IMR-90 (cell line): ENCODE measurements around the gene A3GALT2. TPM values are rescaled to one million over a fixed set of nuclear protein-coding genes. Genes with fewer than 3 reads are reported as not detected.

Experiments
- ATAC-seq: fragments of 200-7000 bp; cut with Tn5 transposase; 2 replicates; pipeline ENCODE4 v1.9.1; 2020; ENCODE audit warnings: low read depth, mild to moderate bottlenecking, moderate library complexity
- BruUV-seq: library from RNA; stranded (reverse); fragments of 400-500 nt; replicated peaks from 2 replicates; lab custom pipeline; 2021; lab: Mats Ljungman, UMichigan
- CTCF ChIA-PET: fragments of 300-600 bp; formaldehyde crosslinking; extraction: SDS; loops from one replicate; lab custom pipeline; 2021; ENCODE audit warnings: antibody characterized with exemption; lab: Yijun Ruan, JAX
- POLR2A ChIA-PET: fragments of 300-600 bp; sonication (Branson Sonifier 250); formaldehyde crosslinking; loops from one replicate; lab custom pipeline; 2022; ENCODE audit warnings: antibody characterized with exemption; ENCODE audit not compliant: unreplicated experiment; lab: Charles Lee
- DNase-seq: peaks from one replicate; pipeline ENCODE4 v3.0.0; 2013
- H2AFZ ChIP-seq: replicated peaks from 2 replicates; pipeline ENCODE3; 2013; ENCODE audit warnings: low read length, mild to moderate bottlenecking; ENCODE audit not compliant: poor library complexity
- H2AK5ac ChIP-seq: 2 replicates; pipeline ENCODE4 v1.6.1; 2013; ENCODE audit warnings: low read depth, low read length, inconsistent platforms
- H2AK9ac ChIP-seq: replicated peaks from 2 replicates; pipeline ENCODE3; 2013; ENCODE audit warnings: mild to moderate bottlenecking, low read depth, low read length, moderate library complexity; ENCODE audit not compliant: poor library complexity
- H2BK120ac ChIP-seq: 2 replicates; pipeline ENCODE4 v1.6.1; 2013; ENCODE audit warnings: low read depth, low read length, inconsistent platforms
- H2BK15ac ChIP-seq: 3 replicates; pipeline ENCODE4 v1.6.1; 2013; ENCODE audit warnings: low read depth, low read length, inconsistent platforms
- H2BK20ac ChIP-seq: 2 replicates; pipeline ENCODE4 v1.6.1; 2013; ENCODE audit warnings: low read depth, mild to moderate bottlenecking, inconsistent platforms, low read length, moderate library complexity
- H2BK5ac ChIP-seq: 2 replicates; pipeline ENCODE4 v1.6.1; 2013; ENCODE audit warnings: mild to moderate bottlenecking, low read depth, low read length, inconsistent platforms; ENCODE audit not compliant: poor library complexity, severe bottlenecking
- H3K14ac ChIP-seq: replicated peaks from 2 replicates; pipeline ENCODE4 v1.6.1; 2013; ENCODE audit warnings: low read depth, low read length, inconsistent platforms
- H3K18ac ChIP-seq: 2 replicates; pipeline ENCODE4 v1.6.1; 2013; ENCODE audit warnings: low read depth, low read length, control low read depth
- H3K23ac ChIP-seq: 2 replicates; pipeline ENCODE4 v1.6.1; 2013; ENCODE audit warnings: low read depth, low read length, inconsistent platforms
- H3K27ac ChIP-seq: 2 replicates; pipeline ENCODE4 v1.5.1; 2013; ENCODE audit warnings: mild to moderate bottlenecking, control low read depth, low read length; ENCODE audit not compliant: insufficient read depth
- H3K27me3 ChIP-seq: 2 replicates; pipeline ENCODE4 v1.6.1; 2013; ENCODE audit warnings: low read length; ENCODE audit not compliant: control insufficient read depth, insufficient read depth
- H3K36me3 ChIP-seq: 2 replicates; pipeline ENCODE4 v1.6.1; 2013; ENCODE audit warnings: low read length, mixed read lengths; ENCODE audit not compliant: control insufficient read depth, insufficient read depth
- H3K4ac ChIP-seq: 2 replicates; pipeline ENCODE4 v1.6.1; 2013; ENCODE audit warnings: low read depth, low read length, inconsistent platforms
- H3K4me1 ChIP-seq: 2 replicates; pipeline ENCODE4 v1.6.1; 2013; ENCODE audit warnings: low read length, mixed read lengths; ENCODE audit not compliant: control insufficient read depth, insufficient read depth
- H3K4me2 ChIP-seq: 2 replicates; pipeline ENCODE4 v1.6.1; 2013; ENCODE audit warnings: low read depth, mild to moderate bottlenecking, control low read depth, low read length, moderate library complexity
- H3K4me3 ChIP-seq: 2 replicates; pipeline ENCODE4 v1.5.1; 2013; ENCODE audit warnings: low read depth, mild to moderate bottlenecking, control low read depth, low read length, moderate library complexity; ENCODE audit not compliant: insufficient read depth
- H3K56ac ChIP-seq: 2 replicates; pipeline ENCODE4 v1.6.1; 2013; ENCODE audit warnings: low read length, inconsistent platforms; ENCODE audit not compliant: insufficient read depth; ENCODE audit errors: extremely low read depth
- H3K79me1 ChIP-seq, 2 experiments: 2 replicates each; pipeline ENCODE4 v1.6.1; 2013; ENCODE audit warnings: low read length in 2 of 2, inconsistent platforms in 1 of 2, low read depth in 1 of 2
- H3K9ac ChIP-seq: 2 replicates; pipeline ENCODE4 v1.6.1; 2013; ENCODE audit warnings: low read depth, low read length, control low read depth
- H3K9me1 ChIP-seq: 2 replicates; pipeline ENCODE4 v1.6.1; 2013; ENCODE audit warnings: low read length, inconsistent platforms; ENCODE audit not compliant: insufficient read depth
- H3K9me3 ChIP-seq: 2 replicates; pipeline ENCODE4 v1.6.1; 2013; ENCODE audit warnings: low read length; ENCODE audit not compliant: control insufficient read depth, insufficient read depth
- H4K20me1 ChIP-seq: 2 replicates; pipeline ENCODE4 v1.6.1; 2013; ENCODE audit warnings: low read length, inconsistent platforms; ENCODE audit not compliant: insufficient read depth
- H4K5ac ChIP-seq: 2 replicates; pipeline ENCODE4 v1.6.1; 2013; ENCODE audit warnings: mild to moderate bottlenecking, low read depth, low read length, control low read depth
- H4K8ac ChIP-seq, 2 experiments: 2 replicates each; pipeline ENCODE4 v1.6.1; 2013; ENCODE audit warnings: low read depth in 2 of 2, low read length in 2 of 2, control low read depth in 1 of 2, inconsistent platforms in 1 of 2
- H4K91ac ChIP-seq: 2 replicates; pipeline ENCODE4 v1.6.1; 2013; ENCODE audit warnings: low read depth, low read length, inconsistent platforms; ENCODE audit not compliant: insufficient read depth
- BHLHE40 ChIP-seq: fragments of 150-350 bp; IDR thresholded peaks from 2 replicates; pipeline ENCODE4 v1.6.1; 2016; ENCODE audit warnings: mild to moderate bottlenecking, low read depth, low read length
- CHD1 ChIP-seq: IDR thresholded peaks from 2 replicates; pipeline ENCODE4 v1.6.1; 2012; ENCODE audit warnings: low read depth, low read length, improper control_type of control experiment
- ELK1 ChIP-seq: fragments of 150-350 bp; IDR thresholded peaks from 2 replicates; pipeline ENCODE4 v1.6.1; 2016; ENCODE audit warnings: low read depth, mild to moderate bottlenecking, low read length, moderate library complexity, borderline replicate concordance
- MAFK ChIP-seq: IDR thresholded peaks from 2 replicates; pipeline ENCODE4 v1.6.1; 2012; ENCODE audit warnings: low read depth, low read length, improper control_type of control experiment
- MAZ ChIP-seq: IDR thresholded peaks from 2 replicates; pipeline ENCODE4 v1.6.1; 2012; ENCODE audit warnings: low read depth, mild to moderate bottlenecking, low read length, improper control_type of control experiment, moderate library complexity, borderline replicate concordance
- RAD21 ChIP-seq: IDR thresholded peaks from 2 replicates; pipeline ENCODE4 v1.6.1; 2012; ENCODE audit warnings: low read length, improper control_type of control experiment
- SMC3 ChIP-seq: fragments of 150-350 bp; IDR thresholded peaks from 2 replicates; pipeline ENCODE4 v1.6.1; 2016; ENCODE audit warnings: low read depth, mild to moderate bottlenecking, antibody characterized with exemption, low read length, moderate library complexity
- USF2 ChIP-seq: fragments of 150-350 bp; IDR thresholded peaks from 2 replicates; pipeline ENCODE4 v1.6.1; 2017; ENCODE audit warnings: mild to moderate bottlenecking, antibody characterized with exemption, low read length, low read depth
- WGBS, 2 experiments: methylation state at CpG; one replicate each; pipeline versions ENCODE4 v1.1.5 to v1.1.7; 2013; ENCODE audit warnings: missing lambda C conversion rate in 2 of 2; ENCODE audit not compliant: insufficient read length in 1 of 2; ENCODE audit errors: extremely low coverage in 2 of 2; 5-methylcytosine and 5-hydroxymethylcytosine counted together
- dilution Hi-C: fragments of 300-500 bp; cut with HindIII; formaldehyde crosslinking; loops from one replicate; pipeline ENCODE4 v1.14.3; 2018; ENCODE audit warnings: low sequenced_read_pairs; ENCODE audit not compliant: unreplicated experiment
- in situ Hi-C: fragments of 300-500 bp; cut with MboI; formaldehyde crosslinking; loops from 3 replicates; pipeline ENCODE4 v1.14.3; 2019; ENCODE audit warnings: low sequenced_read_pairs, inconsistent platforms, mixed read lengths
- intact Hi-C: fragments of 100-400 bp; cut with micrococcal nuclease; formaldehyde crosslinking; loops from 2 replicates; pipeline ENCODE4 v1.10.0; 2022
- polyA plus RNA-seq, 3 experiments: library from polyadenylated mRNA; depleted of rRNA; stranded (reverse); fragments of >200 nt; gene quantifications; 2 replicates each; pipeline ENCODE4 v1.2.3, GENCODE V29; 2012; ENCODE audit warnings: low replicate concordance in 1 of 3
- total RNA-seq: library from RNA; depleted of rRNA; stranded (reverse); fragments of >200 nt; gene quantifications from 2 replicates; pipeline ENCODE4 v1.2.3, GENCODE V29; 2012
- TF ChIP-seq, protein P1 (sequence below): conservative IDR thresholded peaks from 2 replicates; pipeline ENCODE4 v1.5.1; 2012; ENCODE audit warnings: mild to moderate bottlenecking, low read depth, low read length, improper control_type of control experiment

The A3GALT2 gene
- total and polyA plus RNA-seq, 2 of the 4 experiments (the other 2 are of a cell fraction): not detected

GRCh38 chr1:33294071-33295010, 26.6 kb downstream of the A3GALT2 start:
- Histone ChIP-seq H3K9me3 (no peaks in the 10 kb centered on the region), H3K23ac (no peak overlapping the region), H3K56ac (no peak overlapping the region), H3K18ac (no peak overlapping the region), H3K9ac (no peak overlapping the region), H4K91ac (no peak overlapping the region), H3K4me1 (no peaks in the 10 kb centered on the region), H2BK5ac (no peak overlapping the region), H2AK5ac (no peak overlapping the region), H3K4ac (no peak overlapping the region), H3K79me1 (peaks cover 0 to 36% of the 10 kb centered on the region in 2 experiments; a peak in 3 of 4 replicates), H2BK15ac (no peak overlapping the region), H2AK9ac (no peak overlapping the region), H2BK20ac (no peak overlapping the region), H4K5ac (no peak overlapping the region), H3K9me1 (peaks cover 4% of the 10 kb centered on the region; the same call in 1 of the 2 replicates), H4K8ac (no peak overlapping the region), H3K4me3 (no peak overlapping the region), H4K20me1 (peaks cover 10% of the 10 kb centered on the region; the same call in 1 of the 2 replicates), H3K4me2 (no peak overlapping the region), H3K36me3 (peaks cover 32% of the 10 kb centered on the region), H3K27me3 (no peaks in the 10 kb centered on the region), H2BK120ac (no peak overlapping the region), H3K27ac (no peak overlapping the region), H2AFZ (no peak overlapping the region), H3K14ac (no peak overlapping the region)
- ChIA-PET CTCF (interaction anchor here (1.3 to 2.2 kb wide), 4 partner anchors 75 to 176 kb away, joined by 4 to 26 read pairs (median 8); no protein-coding TSS in a partner anchor), POLR2A (no interaction called here)
- no peak for DNase-seq
- ATAC-seq: no peak
- dilution Hi-C loops (no loop called here), in situ Hi-C loops (loop anchor here (5.0 to 10.0 kb wide), 3 partner anchors 73 to 320 kb away; no protein-coding TSS in a partner anchor), intact Hi-C loops (loop anchor here (1.0 to 5.0 kb wide), 6 partner anchors 53 to 319 kb away; no protein-coding TSS in a partner anchor)
- WGBS, 2 experiments: 60% methylated on average over 1 of the region's 13 CpGs; no CpG with 5 or more reads in 1 of the 2 experiments
- TF ChIP-seq MAZ (no peak), USF2 (no peak), RAD21 (no peak), MAFK (no peak), CHD1 (no peak), ELK1 (no peak), SMC3 (no peak), BHLHE40 (no peak)
- TF ChIP-seq, protein P1, sequence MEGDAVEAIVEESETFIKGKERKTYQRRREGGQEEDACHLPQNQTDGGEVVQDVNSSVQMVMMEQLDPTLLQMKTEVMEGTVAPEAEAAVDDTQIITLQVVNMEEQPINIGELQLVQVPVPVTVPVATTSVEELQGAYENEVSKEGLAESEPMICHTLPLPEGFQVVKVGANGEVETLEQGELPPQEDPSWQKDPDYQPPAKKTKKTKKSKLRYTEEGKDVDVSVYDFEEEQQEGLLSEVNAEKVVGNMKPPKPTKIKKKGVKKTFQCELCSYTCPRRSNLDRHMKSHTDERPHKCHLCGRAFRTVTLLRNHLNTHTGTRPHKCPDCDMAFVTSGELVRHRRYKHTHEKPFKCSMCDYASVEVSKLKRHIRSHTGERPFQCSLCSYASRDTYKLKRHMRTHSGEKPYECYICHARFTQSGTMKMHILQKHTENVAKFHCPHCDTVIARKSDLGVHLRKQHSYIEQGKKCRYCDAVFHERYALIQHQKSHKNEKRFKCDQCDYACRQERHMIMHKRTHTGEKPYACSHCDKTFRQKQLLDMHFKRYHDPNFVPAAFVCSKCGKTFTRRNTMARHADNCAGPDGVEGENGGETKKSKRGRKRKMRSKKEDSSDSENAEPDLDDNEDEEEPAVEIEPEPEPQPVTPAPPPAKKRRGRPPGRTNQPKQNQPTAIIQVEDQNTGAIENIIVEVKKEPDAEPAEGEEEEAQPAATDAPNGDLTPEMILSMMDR: no peak
- BruUV-seq: no TSS peak
